Peyer's patch (tissue), 4 donors: ENCODE data around the gene FAM180A. TPM values are rescaled to one million over a fixed set of nuclear protein-coding genes. Genes with fewer than 3 reads are reported as not detected.

Experiments
- DNase-seq, 3 donors: peaks; one replicate each; pipeline ENCODE4 v3.0.0-alpha.2; 2017 to 2019
- H3K27ac ChIP-seq, 4 donors: fragments of 200-600 bp; sonication (generic); one replicate each; pipeline ENCODE4 v1.5.1; 2016 to 2019
- H3K27me3 ChIP-seq, 2 donors: fragments of 200-600 bp; sonication (generic); one replicate each; pipeline ENCODE4 v1.5.1; 2019
- H3K36me3 ChIP-seq, 3 donors: fragments of 200-600 bp; sonication (generic); one replicate each; pipeline ENCODE4 v1.5.1; 2016 to 2019
- H3K4me1 ChIP-seq, 4 donors: fragments of 200-600 bp; sonication (generic); one replicate each; pipeline ENCODE4 v1.5.1; 2016 to 2019
- H3K4me3 ChIP-seq, 4 donors: fragments of 200-600 bp; sonication (generic); 1 replicate in 3 of 4; 2 replicates in 1 of 4; pipeline ENCODE4 v1.5.1; 2016 to 2019; ENCODE audit warnings: mild to moderate bottlenecking in 1 of 4
- H3K9me3 ChIP-seq, 4 donors: fragments of 200-600 bp; sonication (generic); one replicate each; pipeline ENCODE4 v1.5.1; 2016 to 2019; ENCODE audit warnings: mild to moderate bottlenecking in 1 of 4
- CTCF ChIP-seq, 6 experiments: fragments of 450-650 bp in 4 of 6; fragments of 200-600 bp in 2 of 6; sonication (generic) in 1 of 6; IDR thresholded peaks; one replicate each; pipeline ENCODE4 v1.5.1; 2017 to 2019; ENCODE audit warnings: antibody characterized with exemption in 6 of 6, mild to moderate bottlenecking in 3 of 6, moderate library complexity in 1 of 6
- POLR2A ChIP-seq, 2 donors: fragments of 450-650 bp; IDR thresholded peaks; one replicate each; pipeline ENCODE4 v1.5.1; 2017; ENCODE audit warnings: antibody characterized with exemption in 2 of 2, mild to moderate bottlenecking in 2 of 2, moderate library complexity in 2 of 2
- total RNA-seq, 4 donors: library from RNA; depleted of rRNA; stranded (reverse); fragments of >200 nt; gene quantifications; one replicate each; pipeline ENCODE4 v1.1.0, GENCODE V29; 2016

FAM180A gene
- total RNA-seq, 4 donors from 2014 or later: 3.3 to 4.4 TPM; not detected in 2

GRCh38 chr7:135791543-135792362 lies 43.1 kb upstream of the FAM180A start:
- Histone ChIP-seq H3K4me1 (no peaks in the 10 kb centered on the region), H3K9me3 (no peaks in the 10 kb centered on the region), H3K4me3 (no peak overlapping the region), H3K27me3 (no peaks in the 10 kb centered on the region), H3K27ac (no peak overlapping the region), H3K36me3 (no peaks in the 10 kb centered on the region)
- TF ChIP-seq CTCF (IDR thresholded peaks at IDR 0.05): no peak
- no peak for TF ChIP-seq POLR2A (IDR thresholded peaks at IDR 0.05)
- DNase-seq: no peak

- DNase-seq: no peak
- no peaks in the 10 kb centered on the region for H3K9me3 ChIP-seq
- no peak overlapping the region for H3K27ac ChIP-seq
- H3K4me1 ChIP-seq: no peaks in the 10 kb centered on the region
- no peak overlapping the region for H3K4me3 ChIP-seq
- no peak for TF ChIP-seq POLR2A (IDR thresholded peaks at IDR 0.05)
- TF ChIP-seq CTCF (IDR thresholded peaks at IDR 0.05): no peak
- H3K36me3 ChIP-seq: no peaks in the 10 kb centered on the region
- no peaks in the 10 kb centered on the region for H3K27me3 ChIP-seq
Observed at GRCh38 chr7:135790371-135790977, 41.9 kb upstream of the FAM180A start.

- no peak for TF ChIP-seq POLR2A (IDR thresholded peaks at IDR 0.05)
- no peak for TF ChIP-seq CTCF (IDR thresholded peaks at IDR 0.05)
- H3K36me3 ChIP-seq: no peaks in the 10 kb centered on the region
- DNase-seq: no peak
- no peak overlapping the region for H3K4me3 ChIP-seq
- H3K9me3 ChIP-seq: no peaks in the 10 kb centered on the region
- H3K27ac ChIP-seq: no peak overlapping the region
- no peaks in the 10 kb centered on the region for H3K4me1 ChIP-seq
- no peaks in the 10 kb centered on the region for H3K27me3 ChIP-seq
Observed at GRCh38 chr7:135789956-135790355, 41.3 kb upstream of the FAM180A start.

- DNase-seq: no peak
- TF ChIP-seq CTCF (IDR thresholded peaks at IDR 0.05): no peak
- no peak for TF ChIP-seq POLR2A (IDR thresholded peaks at IDR 0.05)
- Histone ChIP-seq H3K27ac (no peak overlapping the region), H3K4me1 (no peaks in the 10 kb centered on the region), H3K27me3 (no peaks in the 10 kb centered on the region), H3K9me3 (no peaks in the 10 kb centered on the region), H3K4me3 (no peak overlapping the region), H3K36me3 (no peaks in the 10 kb centered on the region)
Observed at GRCh38 chr7:135789431-135789830, 40.8 kb upstream of the FAM180A start.

- no peaks in the 10 kb centered on the region for H3K4me1 ChIP-seq
- TF ChIP-seq CTCF (IDR thresholded peaks at IDR 0.05): no peak
- no peak for TF ChIP-seq POLR2A (IDR thresholded peaks at IDR 0.05)
- H3K27ac ChIP-seq: no peak overlapping the region
- H3K4me3 ChIP-seq: no peak overlapping the region
- no peaks in the 10 kb centered on the region for H3K27me3 ChIP-seq
- no peak for DNase-seq
- no peaks in the 10 kb centered on the region for H3K9me3 ChIP-seq
- H3K36me3 ChIP-seq: no peaks in the 10 kb centered on the region
Observed at GRCh38 chr7:135786911-135787310, 38.3 kb upstream of the FAM180A start.
